B cell (primary cell): ENCODE results near the gene TFE3.

Experiments used
- CTCF ChIP-seq: fragments of 200-600 bp; IDR thresholded peaks from one replicate; pipeline ENCODE4 v1.8.0; 2022; ENCODE audit warnings: antibody characterized with exemption, mild to moderate bottlenecking
- EZH2 ChIP-seq: IDR thresholded peaks from 2 replicates; pipeline ENCODE4 v1.6.1; 2012; ENCODE audit warnings: borderline replicate concordance, low read depth, mild to moderate bottlenecking, moderate library complexity, low read length; ENCODE audit not compliant: insufficient read depth, poor library complexity, severe bottlenecking

- TF ChIP-seq CTCF (no peak), EZH2 (no peak)
Observed at GRCh38 chrX:49077941-49078340, 34.8 kb upstream of the TFE3 start.
